ENCODE data around the gene FAM168B. TPM values are rescaled to one million over a fixed set of nuclear protein-coding genes. Genes with fewer than 3 reads are reported as not detected.

Gene FAM168B
- total RNA-seq, 4 donors from 2014 or later, result 54.5 to 95.8 (median 81.5) TPM

GRCh38 chr2:131005216-131005935, 87.9 kb downstream of the FAM168B start:
- H3K27ac ChIP-seq, result no peak overlapping the region
- H3K36me3 ChIP-seq, result no peaks in the 10 kb centered on the region
- no peak for DNase-seq
- no peaks in the 10 kb centered on the region for H3K9me3 ChIP-seq
- no peak for TF ChIP-seq POLR2A (IDR thresholded peaks at IDR 0.05)
- no peak for TF ChIP-seq CTCF (IDR thresholded peaks at IDR 0.05)
- H3K4me1 ChIP-seq, result no peaks in the 10 kb centered on the region
- no peaks in the 10 kb centered on the region for H3K27me3 ChIP-seq
- no peak overlapping the region for H3K4me3 ChIP-seq

GRCh38 chr2:131004446-131005209, 88.6 kb downstream of the FAM168B start:
- Histone ChIP-seq H3K4me1 (no peaks in the 10 kb centered on the region), H3K9me3 (no peaks in the 10 kb centered on the region), H3K4me3 (no peak overlapping the region), H3K36me3 (no peaks in the 10 kb centered on the region), H3K27ac (no peak overlapping the region), H3K27me3 (no peaks in the 10 kb centered on the region)
- DNase-seq, result no peak
- no peak for TF ChIP-seq CTCF (IDR thresholded peaks at IDR 0.05)
- no peak for TF ChIP-seq POLR2A (IDR thresholded peaks at IDR 0.05)

GRCh38 chr2:130998561-130998960, 94.7 kb downstream of the FAM168B start:
- Histone ChIP-seq H3K27ac (no peak overlapping the region), H3K4me1 (no peaks in the 10 kb centered on the region), H3K4me3 (no peak overlapping the region), H3K9me3 (no peaks in the 10 kb centered on the region), H3K36me3 (no peaks in the 10 kb centered on the region), H3K27me3 (no peaks in the 10 kb centered on the region)
- TF ChIP-seq POLR2A (IDR thresholded peaks at IDR 0.05) (no peak), CTCF (IDR thresholded peaks at IDR 0.05) (no peak)
- no peak for DNase-seq

Other genes with a start within 250 kb of the FAM168B start
- gene PLEKHB2, start 11.9 kb upstream of the FAM168B start, total RNA-seq, result 100 to 1,000 TPM in 3 of 4 donors, 10 to 100 TPM in 1; 35.5 to 150 (median 120) TPM
- gene POTEE, start 116.1 kb upstream of the FAM168B start, total RNA-seq, result not detected